Measurements from ENCODE around the gene EXOC1.

DNA sequence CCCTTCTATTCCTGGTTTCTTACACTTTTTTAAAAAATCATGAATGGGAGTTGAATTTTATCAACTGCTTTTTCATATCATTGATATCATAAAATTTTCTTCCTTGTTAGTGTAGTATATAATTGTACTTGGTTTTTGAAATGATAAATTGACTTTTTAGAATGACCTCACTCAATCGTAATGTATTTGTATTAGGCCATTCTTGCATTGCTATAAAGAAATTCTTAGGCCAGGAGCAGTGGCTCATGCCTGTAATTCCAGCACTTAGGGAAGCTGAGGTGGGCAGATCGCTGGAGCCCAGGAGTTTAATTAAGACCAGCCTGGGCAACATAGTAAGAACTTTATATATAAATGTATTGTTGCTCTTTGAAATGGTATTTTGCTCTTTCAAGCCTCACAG is 6.3 kb downstream of the EXOC1 start:
- no peak for TF ChIP-seq POLR2AphosphoS5 (IDR thresholded peaks at IDR 0.05; ENCODE audit: low read depth, low read length)
- TF ChIP-seq POLR2A (IDR thresholded peaks at IDR 0.05; ENCODE audit: low read depth, low read length) = no peak
- no peak for TF ChIP-seq TAF1 (IDR thresholded peaks at IDR 0.05; ENCODE audit: borderline replicate concordance, low read depth, low read length)
